ENCODE measurements around the gene SAP30BP.

DNA sequence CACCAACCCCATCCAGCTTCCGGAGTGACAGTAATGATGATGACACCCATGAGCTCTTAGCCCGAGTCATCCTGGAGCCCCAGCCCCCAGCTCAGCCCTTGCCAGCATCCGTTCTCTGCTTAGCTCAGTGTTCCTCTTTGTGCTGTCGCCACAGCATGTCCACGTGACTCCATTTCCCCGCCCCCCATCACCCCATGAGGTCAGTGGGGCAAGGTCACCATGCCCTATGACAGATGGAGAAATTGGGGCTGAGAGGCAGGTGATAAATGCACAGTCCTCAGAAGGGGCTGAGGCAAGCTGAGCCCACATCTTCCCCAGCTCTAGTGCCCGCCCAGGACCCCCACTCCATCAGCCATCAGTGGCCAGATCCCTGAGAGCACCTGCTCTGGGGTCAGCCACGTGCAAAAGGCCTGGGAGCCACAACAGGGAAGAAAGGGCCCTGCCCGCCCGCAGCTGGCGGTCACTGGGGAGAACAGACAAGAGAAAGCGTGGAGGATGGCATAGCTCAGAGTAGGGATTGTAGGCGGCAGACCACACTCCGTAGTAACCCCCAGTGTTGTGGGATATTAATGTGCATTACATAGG, 71.2 kb downstream of the SAP30BP start:
- TF ChIP-seq, protein P1, sequence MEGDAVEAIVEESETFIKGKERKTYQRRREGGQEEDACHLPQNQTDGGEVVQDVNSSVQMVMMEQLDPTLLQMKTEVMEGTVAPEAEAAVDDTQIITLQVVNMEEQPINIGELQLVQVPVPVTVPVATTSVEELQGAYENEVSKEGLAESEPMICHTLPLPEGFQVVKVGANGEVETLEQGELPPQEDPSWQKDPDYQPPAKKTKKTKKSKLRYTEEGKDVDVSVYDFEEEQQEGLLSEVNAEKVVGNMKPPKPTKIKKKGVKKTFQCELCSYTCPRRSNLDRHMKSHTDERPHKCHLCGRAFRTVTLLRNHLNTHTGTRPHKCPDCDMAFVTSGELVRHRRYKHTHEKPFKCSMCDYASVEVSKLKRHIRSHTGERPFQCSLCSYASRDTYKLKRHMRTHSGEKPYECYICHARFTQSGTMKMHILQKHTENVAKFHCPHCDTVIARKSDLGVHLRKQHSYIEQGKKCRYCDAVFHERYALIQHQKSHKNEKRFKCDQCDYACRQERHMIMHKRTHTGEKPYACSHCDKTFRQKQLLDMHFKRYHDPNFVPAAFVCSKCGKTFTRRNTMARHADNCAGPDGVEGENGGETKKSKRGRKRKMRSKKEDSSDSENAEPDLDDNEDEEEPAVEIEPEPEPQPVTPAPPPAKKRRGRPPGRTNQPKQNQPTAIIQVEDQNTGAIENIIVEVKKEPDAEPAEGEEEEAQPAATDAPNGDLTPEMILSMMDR (IDR thresholded peaks at IDR 0.05; ENCODE audit: low read depth, low read length, poor library complexity, severe bottlenecking): no peak
- no peak for TF ChIP-seq EZH2phosphoT487 (IDR thresholded peaks at IDR 0.05; ENCODE audit: borderline replicate concordance, low read length)
